ENCODE data around the gene RNF151.

DNA sequence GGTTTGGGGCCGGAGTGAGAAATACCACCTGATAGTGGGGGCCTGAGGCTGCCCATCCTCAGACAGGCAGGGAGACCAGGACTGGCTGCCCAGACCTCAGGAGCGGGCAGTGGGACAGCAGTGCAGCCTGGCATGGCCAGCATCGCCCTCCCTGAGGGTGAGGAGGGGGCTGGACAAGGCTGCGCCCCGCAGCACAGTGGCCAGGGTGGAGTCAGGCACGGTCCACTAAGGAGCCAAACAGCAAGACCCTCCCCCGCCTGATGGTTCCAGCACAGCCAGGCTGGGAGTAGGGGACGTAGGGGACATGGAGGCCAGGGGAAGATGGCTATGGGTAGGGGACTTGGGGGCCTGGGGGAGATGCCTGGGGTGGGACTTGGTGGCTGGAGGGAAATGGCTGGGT lies 39.7 kb downstream of the RNF151 start:
- TF ChIP-seq, protein P1, sequence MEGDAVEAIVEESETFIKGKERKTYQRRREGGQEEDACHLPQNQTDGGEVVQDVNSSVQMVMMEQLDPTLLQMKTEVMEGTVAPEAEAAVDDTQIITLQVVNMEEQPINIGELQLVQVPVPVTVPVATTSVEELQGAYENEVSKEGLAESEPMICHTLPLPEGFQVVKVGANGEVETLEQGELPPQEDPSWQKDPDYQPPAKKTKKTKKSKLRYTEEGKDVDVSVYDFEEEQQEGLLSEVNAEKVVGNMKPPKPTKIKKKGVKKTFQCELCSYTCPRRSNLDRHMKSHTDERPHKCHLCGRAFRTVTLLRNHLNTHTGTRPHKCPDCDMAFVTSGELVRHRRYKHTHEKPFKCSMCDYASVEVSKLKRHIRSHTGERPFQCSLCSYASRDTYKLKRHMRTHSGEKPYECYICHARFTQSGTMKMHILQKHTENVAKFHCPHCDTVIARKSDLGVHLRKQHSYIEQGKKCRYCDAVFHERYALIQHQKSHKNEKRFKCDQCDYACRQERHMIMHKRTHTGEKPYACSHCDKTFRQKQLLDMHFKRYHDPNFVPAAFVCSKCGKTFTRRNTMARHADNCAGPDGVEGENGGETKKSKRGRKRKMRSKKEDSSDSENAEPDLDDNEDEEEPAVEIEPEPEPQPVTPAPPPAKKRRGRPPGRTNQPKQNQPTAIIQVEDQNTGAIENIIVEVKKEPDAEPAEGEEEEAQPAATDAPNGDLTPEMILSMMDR (IDR thresholded peaks at IDR 0.05) = no peak
- no peak for TF ChIP-seq POLR2A (IDR thresholded peaks at IDR 0.05)

All from heart left ventricle (tissue), 13 donors.